Liver (tissue), 3 donors: ENCODE results near the gene PLXNA2.

Experiments
- FOXA1 ChIP-seq: IDR thresholded peaks from 2 replicates; pipeline ENCODE4 v1.6.1; 2016; ENCODE audit warnings: antibody characterized with exemption
- GABPA ChIP-seq, 2 donors: IDR thresholded peaks in 1 of 2; conservative IDR thresholded peaks in 1 of 2; 2 replicates each; pipeline ENCODE4 v1.6.1; 2016; ENCODE audit warnings: antibody characterized with exemption in 2 of 2, mild to moderate bottlenecking in 1 of 2, moderate library complexity in 1 of 2
- HNF4A ChIP-seq, 2 donors: conservative IDR thresholded peaks; 2 replicates each; pipeline ENCODE4 v1.6.1; 2016; ENCODE audit warnings: antibody characterized with exemption in 2 of 2, mild to moderate bottlenecking in 2 of 2
- HNF4G ChIP-seq: IDR thresholded peaks from 2 replicates; pipeline ENCODE4 v1.6.1; 2016; ENCODE audit warnings: antibody characterized with exemption
- JUND ChIP-seq, 2 donors: IDR thresholded peaks; 2 replicates each; pipeline ENCODE4 v1.6.1; 2016; ENCODE audit warnings: antibody characterized with exemption in 2 of 2
- RAD21 ChIP-seq, 2 donors: IDR thresholded peaks; 2 replicates each; pipeline ENCODE4 v1.6.1; 2016; ENCODE audit warnings: antibody characterized with exemption in 2 of 2, mild to moderate bottlenecking in 2 of 2
- SP1 ChIP-seq: IDR thresholded peaks from 2 replicates; pipeline ENCODE4 v1.6.1; 2018; ENCODE audit warnings: antibody characterized with exemption, mild to moderate bottlenecking
- TAF1 ChIP-seq: conservative IDR thresholded peaks from 2 replicates; pipeline ENCODE4 v1.6.1; 2016; ENCODE audit warnings: antibody characterized with exemption, mild to moderate bottlenecking
- YY1 ChIP-seq: IDR thresholded peaks from 2 replicates; pipeline ENCODE4 v1.6.1; 2016; ENCODE audit warnings: antibody characterized with exemption, mild to moderate bottlenecking
- TF ChIP-seq, protein P1 (sequence below): fragments of 150-350 bp; IDR thresholded peaks from 2 replicates; pipeline ENCODE4 v1.5.1; 2017; ENCODE audit warnings: improper control_type of control experiment, low read depth, low read length; ENCODE audit not compliant: missing input control
- TF ChIP-seq, protein P2 (sequence below): IDR thresholded peaks from 2 replicates; pipeline ENCODE4 v1.6.1; 2016; ENCODE audit warnings: antibody characterized with exemption, mild to moderate bottlenecking
- TF ChIP-seq, protein P3 (sequence below): IDR thresholded peaks from 2 replicates; pipeline ENCODE4 v1.6.1; 2016; ENCODE audit warnings: antibody characterized with exemption
- TF ChIP-seq, protein P4 (sequence below): IDR thresholded peaks from 2 replicates; pipeline ENCODE4 v1.6.1; 2016; ENCODE audit warnings: antibody characterized with exemption
- donor health status: healthy.
- donor health status: healthy.

DNA sequence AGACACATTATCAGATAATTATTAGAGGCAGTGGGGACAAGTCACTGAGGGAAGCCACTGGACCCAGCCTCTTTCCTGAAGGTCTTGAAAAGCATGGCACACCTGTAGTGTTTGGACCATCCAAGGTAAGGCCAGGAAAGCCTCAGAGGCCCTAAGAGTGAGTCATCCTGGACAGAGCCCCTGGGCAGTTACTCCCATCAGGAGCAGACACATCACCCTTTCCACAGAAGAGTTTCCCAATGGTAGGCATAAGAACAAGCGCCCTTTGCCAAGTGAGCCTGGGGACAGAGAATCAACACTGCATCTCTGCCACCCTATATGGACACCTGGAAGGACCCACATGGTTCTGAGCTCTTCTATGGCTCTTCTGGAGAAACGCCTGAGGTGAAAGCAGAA lies 136.0 kb downstream of the PLXNA2 start:
- TF ChIP-seq, protein P1, sequence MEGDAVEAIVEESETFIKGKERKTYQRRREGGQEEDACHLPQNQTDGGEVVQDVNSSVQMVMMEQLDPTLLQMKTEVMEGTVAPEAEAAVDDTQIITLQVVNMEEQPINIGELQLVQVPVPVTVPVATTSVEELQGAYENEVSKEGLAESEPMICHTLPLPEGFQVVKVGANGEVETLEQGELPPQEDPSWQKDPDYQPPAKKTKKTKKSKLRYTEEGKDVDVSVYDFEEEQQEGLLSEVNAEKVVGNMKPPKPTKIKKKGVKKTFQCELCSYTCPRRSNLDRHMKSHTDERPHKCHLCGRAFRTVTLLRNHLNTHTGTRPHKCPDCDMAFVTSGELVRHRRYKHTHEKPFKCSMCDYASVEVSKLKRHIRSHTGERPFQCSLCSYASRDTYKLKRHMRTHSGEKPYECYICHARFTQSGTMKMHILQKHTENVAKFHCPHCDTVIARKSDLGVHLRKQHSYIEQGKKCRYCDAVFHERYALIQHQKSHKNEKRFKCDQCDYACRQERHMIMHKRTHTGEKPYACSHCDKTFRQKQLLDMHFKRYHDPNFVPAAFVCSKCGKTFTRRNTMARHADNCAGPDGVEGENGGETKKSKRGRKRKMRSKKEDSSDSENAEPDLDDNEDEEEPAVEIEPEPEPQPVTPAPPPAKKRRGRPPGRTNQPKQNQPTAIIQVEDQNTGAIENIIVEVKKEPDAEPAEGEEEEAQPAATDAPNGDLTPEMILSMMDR = no peak
- TF ChIP-seq YY1 (no peak), TAF1 (no peak), HNF4A (conservative IDR thresholded peaks at IDR 0.05) (no peak), FOXA1 (no peak), SP1 (no peak), JUND (IDR thresholded peaks at IDR 0.05) (no peak), RAD21 (IDR thresholded peaks at IDR 0.05) (no peak), GABPA (IDR thresholded peaks at IDR 0.05 in 1 of 2, conservative IDR thresholded peaks at IDR 0.05 in 1 of 2) (no peak), HNF4G (no peak)
- TF ChIP-seq, protein P2, sequence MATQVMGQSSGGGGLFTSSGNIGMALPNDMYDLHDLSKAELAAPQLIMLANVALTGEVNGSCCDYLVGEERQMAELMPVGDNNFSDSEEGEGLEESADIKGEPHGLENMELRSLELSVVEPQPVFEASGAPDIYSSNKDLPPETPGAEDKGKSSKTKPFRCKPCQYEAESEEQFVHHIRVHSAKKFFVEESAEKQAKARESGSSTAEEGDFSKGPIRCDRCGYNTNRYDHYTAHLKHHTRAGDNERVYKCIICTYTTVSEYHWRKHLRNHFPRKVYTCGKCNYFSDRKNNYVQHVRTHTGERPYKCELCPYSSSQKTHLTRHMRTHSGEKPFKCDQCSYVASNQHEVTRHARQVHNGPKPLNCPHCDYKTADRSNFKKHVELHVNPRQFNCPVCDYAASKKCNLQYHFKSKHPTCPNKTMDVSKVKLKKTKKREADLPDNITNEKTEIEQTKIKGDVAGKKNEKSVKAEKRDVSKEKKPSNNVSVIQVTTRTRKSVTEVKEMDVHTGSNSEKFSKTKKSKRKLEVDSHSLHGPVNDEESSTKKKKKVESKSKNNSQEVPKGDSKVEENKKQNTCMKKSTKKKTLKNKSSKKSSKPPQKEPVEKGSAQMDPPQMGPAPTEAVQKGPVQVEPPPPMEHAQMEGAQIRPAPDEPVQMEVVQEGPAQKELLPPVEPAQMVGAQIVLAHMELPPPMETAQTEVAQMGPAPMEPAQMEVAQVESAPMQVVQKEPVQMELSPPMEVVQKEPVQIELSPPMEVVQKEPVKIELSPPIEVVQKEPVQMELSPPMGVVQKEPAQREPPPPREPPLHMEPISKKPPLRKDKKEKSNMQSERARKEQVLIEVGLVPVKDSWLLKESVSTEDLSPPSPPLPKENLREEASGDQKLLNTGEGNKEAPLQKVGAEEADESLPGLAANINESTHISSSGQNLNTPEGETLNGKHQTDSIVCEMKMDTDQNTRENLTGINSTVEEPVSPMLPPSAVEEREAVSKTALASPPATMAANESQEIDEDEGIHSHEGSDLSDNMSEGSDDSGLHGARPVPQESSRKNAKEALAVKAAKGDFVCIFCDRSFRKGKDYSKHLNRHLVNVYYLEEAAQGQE = no peak
- TF ChIP-seq, protein P3, sequence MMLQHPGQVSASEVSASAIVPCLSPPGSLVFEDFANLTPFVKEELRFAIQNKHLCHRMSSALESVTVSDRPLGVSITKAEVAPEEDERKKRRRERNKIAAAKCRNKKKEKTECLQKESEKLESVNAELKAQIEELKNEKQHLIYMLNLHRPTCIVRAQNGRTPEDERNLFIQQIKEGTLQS = no peak
- TF ChIP-seq, protein P4, sequence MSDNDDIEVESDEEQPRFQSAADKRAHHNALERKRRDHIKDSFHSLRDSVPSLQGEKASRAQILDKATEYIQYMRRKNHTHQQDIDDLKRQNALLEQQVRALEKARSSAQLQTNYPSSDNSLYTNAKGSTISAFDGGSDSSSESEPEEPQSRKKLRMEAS = no peak
